PC-9 (cell line): Measurements from ENCODE around the gene CDKN2D. TPM values are rescaled to one million over a fixed set of nuclear protein-coding genes. Genes with fewer than 3 reads are reported as not detected.

ENCODE experiments used
- Bru-seq: library from RNA; stranded (reverse); fragments of 400-500 nt; gene quantifications from one replicate; lab custom pipeline; 2021; lab: Mats Ljungman, UMichigan
- BruChase-seq, 2 experiments: library from RNA; stranded (reverse); fragments of 400-500 nt; gene quantifications; one replicate each; lab custom pipeline; 2021; lab: Mats Ljungman, UMichigan
- BruUV-seq: library from RNA; stranded (reverse); fragments of 400-500 nt; replicated peaks from 2 replicates; lab custom pipeline; 2021; lab: Mats Ljungman, UMichigan
- CTCF ChIA-PET: fragments of 300-600 bp; sonication (Branson Sonifier 250); formaldehyde crosslinking; loops from one replicate; lab custom pipeline; 2022; ENCODE audit warnings: antibody characterized with exemption; lab: Charles Lee
- POLR2A ChIA-PET: fragments of 300-600 bp; sonication (Branson Sonifier 250); formaldehyde crosslinking; loops from one replicate; lab custom pipeline; 2022; ENCODE audit warnings: antibody characterized with exemption; ENCODE audit not compliant: unreplicated experiment; lab: Charles Lee
- DNase-seq, 2 experiments: peaks; one replicate each; pipeline versions ENCODE4 v3.0.0 to v3.0.0-alpha.2; 2015 to 2022; ENCODE audit warnings: mixed read lengths in 1 of 2
- H2AFZ ChIP-seq: fragments of 200-600 bp; sonication (generic); 2 replicates; pipeline ENCODE4 v1.8.1; 2017; ENCODE audit warnings: antibody characterized with exemption
- H3F3A ChIP-seq: fragments of 200-600 bp; sonication (generic); 2 replicates; pipeline ENCODE4 v1.8.1; 2017; ENCODE audit warnings: antibody characterized with exemption, mild to moderate bottlenecking, low read depth; ENCODE audit not compliant: insufficient read depth
- H3K27ac ChIP-seq: fragments of 200-600 bp; sonication (generic); 2 replicates; pipeline ENCODE4 v1.6.1; 2016; ENCODE audit warnings: mixed run types
- H3K27me3 ChIP-seq: fragments of 200-600 bp; sonication (generic); 2 replicates; pipeline ENCODE4 v1.6.1; 2016; ENCODE audit warnings: low read depth, mixed run types; ENCODE audit not compliant: insufficient read depth
- H3K36me3 ChIP-seq: fragments of 200-600 bp; sonication (generic); 2 replicates; pipeline ENCODE4 v1.6.1; 2016; ENCODE audit warnings: low read depth, mixed run types
- H3K4me1 ChIP-seq: fragments of 200-600 bp; sonication (generic); replicated peaks from 2 replicates; pipeline ENCODE4 v1.6.1; 2016; ENCODE audit warnings: mixed run types; ENCODE audit not compliant: insufficient read depth
- H3K4me2 ChIP-seq: fragments of 200-600 bp; sonication (generic); 2 replicates; pipeline ENCODE4 v1.6.1; 2017; ENCODE audit warnings: mixed run types
- H3K4me3 ChIP-seq: fragments of 200-600 bp; sonication (generic); 2 replicates; pipeline ENCODE4 v1.6.1; 2016; ENCODE audit warnings: mixed run types
- H3K79me2 ChIP-seq: fragments of 200-600 bp; sonication (generic); 2 replicates; pipeline ENCODE4 v1.6.1; 2017; ENCODE audit warnings: low read depth, mixed run types
- H3K9me2 ChIP-seq: fragments of 200-600 bp; sonication (generic); 2 replicates; pipeline ENCODE4 v1.8.1; 2017; ENCODE audit warnings: mild to moderate bottlenecking; ENCODE audit not compliant: insufficient read depth
- H3K9me3 ChIP-seq: fragments of 200-600 bp; sonication (generic); 2 replicates; pipeline ENCODE4 v1.8.1; 2016; ENCODE audit warnings: low read depth; ENCODE audit not compliant: insufficient read depth
- H4K20me1 ChIP-seq: fragments of 200-600 bp; sonication (generic); 2 replicates; pipeline ENCODE4 v1.8.1; 2017; ENCODE audit not compliant: insufficient read depth
- EZH2 ChIP-seq: fragments of 200-600 bp; sonication (generic); IDR thresholded peaks from 2 replicates; pipeline ENCODE4 v1.8.0; 2017; ENCODE audit warnings: antibody characterized with exemption, low read depth
- intact Hi-C: fragments of 100-400 bp; cut with micrococcal nuclease; formaldehyde crosslinking; loops from one replicate; pipeline ENCODE4 v1.10.0; 2022; ENCODE audit not compliant: unreplicated experiment
- long read RNA-seq: library from polyadenylated mRNA; stranded (forward); transcript quantifications from one replicate; pipeline ENCODE4 v2.0.0, GENCODE V29; 2022
- total RNA-seq: library from RNA; stranded (reverse); gene quantifications from 2 replicates; pipeline ENCODE4 v1.2.3, GENCODE V29; 2021
- TF ChIP-seq, protein P1 (sequence below): fragments of 200-600 bp; sonication (generic); conservative IDR thresholded peaks from 2 replicates; pipeline ENCODE4 v1.6.1; 2017; ENCODE audit warnings: mixed run types, antibody characterized with exemption, mild to moderate bottlenecking, moderate library complexity

The CDKN2D gene
- total RNA-seq (8.3 and 10.1 TPM in 2 replicates), Bru-seq, nascent RNA (percentile 32 among the genes with signal in this experiment), BruChase-seq, experiment 1, labeled RNA remaining after a 2-hour chase (percentile 50 among the genes with signal in this experiment), BruChase-seq, experiment 2, labeled RNA remaining after a 6-hour chase (percentile 66 among the genes with signal in this experiment)
- long read RNA-seq, transcript CDKN2D-202 (2 exons, 1,422 nt): major isoform, 23 of 42 reads
- long read RNA-seq, partial matches to known transcripts: 0 of 42 reads
- long read RNA-seq, other reads (novel, unspliced or antisense): 17 of 42 reads

DNA sequence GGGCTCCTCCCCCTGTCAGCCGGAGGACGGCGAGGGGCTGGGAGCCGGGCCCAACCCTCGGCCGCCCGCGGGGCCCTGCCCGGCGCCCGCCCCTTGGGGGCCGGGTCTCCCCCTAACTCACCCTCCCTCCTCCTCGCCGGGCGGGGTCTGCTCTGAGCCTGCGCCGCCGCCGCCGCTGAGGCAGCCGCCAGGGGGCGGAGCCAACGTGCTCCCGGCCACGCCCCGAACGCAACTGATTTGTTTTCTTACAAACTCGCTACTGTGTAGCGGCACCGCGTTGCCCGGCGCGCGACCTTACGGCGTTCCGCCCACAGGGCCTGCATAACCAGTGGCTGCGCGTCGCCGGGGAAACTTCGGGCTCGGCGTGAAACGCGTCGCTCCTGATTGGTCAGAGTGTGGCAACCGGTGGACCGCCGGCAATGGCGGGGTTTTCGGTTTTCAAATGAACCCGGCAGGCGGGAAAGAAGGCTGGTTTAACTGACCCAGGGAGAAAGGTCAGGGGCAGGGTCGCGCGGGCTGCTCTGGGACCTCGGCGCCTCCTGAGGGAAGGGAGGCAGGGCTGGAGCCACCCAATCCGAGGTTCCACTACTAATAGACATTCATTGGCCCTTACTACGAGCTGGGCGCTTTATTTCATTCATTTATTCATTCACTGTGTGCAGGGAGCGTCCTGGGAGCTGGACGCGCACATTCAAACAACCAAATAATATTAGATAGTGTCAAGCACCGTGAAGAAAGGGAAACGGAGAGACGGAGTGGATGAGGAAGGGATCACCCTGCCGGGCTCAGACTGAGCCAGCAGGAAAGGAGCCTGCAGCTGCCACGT lies at the start of gene CDKN2D:
TSS of gene CDKN2D (minus strand) at position 154 of the 826 bp plus-strand sequence. CDS start 326 bp downstream, outside the sequence.
- DNase-seq: peak; percentile 98 to 99
- Histone ChIP-seq H3K79me2 (peaks cover 15% of the 10 kb centered on the region), H3K4me2 (peak within 1 kb of the TSS; percentile 100), H3K4me3 (peak within 1 kb of the TSS; percentile 90), H4K20me1 (peaks cover 9% of the 10 kb centered on the region), H3F3A (peaks cover 52% of the 10 kb centered on the region), H3K9me3 (no peaks in the 10 kb centered on the region), H3K27me3 (no peaks in the 10 kb centered on the region), H3K36me3 (no peaks in the 10 kb centered on the region), H3K9me2 (no peaks in the 10 kb centered on the region), H3K4me1 (peaks cover 30% of the 10 kb centered on the region), H2AFZ (peak within 1 kb of the TSS; percentile 79), H3K27ac (peak within 1 kb of the TSS; percentile 70)
- intact Hi-C loops: loop anchor here (1.0 to 10.0 kb wide), 4 partner anchors 67 to 304 kb away; partner anchors contain the start of genes CDC37 and PDE4A
- TSS peak; percentile 95 for BruUV-seq
- CTCF ChIA-PET: interaction anchor here (1.0 kb wide), 1 partner anchor 131 kb away, joined by 4 read pairs; no protein-coding TSS in a partner anchor
- no peak for TF ChIP-seq EZH2
- TF ChIP-seq, protein P1, sequence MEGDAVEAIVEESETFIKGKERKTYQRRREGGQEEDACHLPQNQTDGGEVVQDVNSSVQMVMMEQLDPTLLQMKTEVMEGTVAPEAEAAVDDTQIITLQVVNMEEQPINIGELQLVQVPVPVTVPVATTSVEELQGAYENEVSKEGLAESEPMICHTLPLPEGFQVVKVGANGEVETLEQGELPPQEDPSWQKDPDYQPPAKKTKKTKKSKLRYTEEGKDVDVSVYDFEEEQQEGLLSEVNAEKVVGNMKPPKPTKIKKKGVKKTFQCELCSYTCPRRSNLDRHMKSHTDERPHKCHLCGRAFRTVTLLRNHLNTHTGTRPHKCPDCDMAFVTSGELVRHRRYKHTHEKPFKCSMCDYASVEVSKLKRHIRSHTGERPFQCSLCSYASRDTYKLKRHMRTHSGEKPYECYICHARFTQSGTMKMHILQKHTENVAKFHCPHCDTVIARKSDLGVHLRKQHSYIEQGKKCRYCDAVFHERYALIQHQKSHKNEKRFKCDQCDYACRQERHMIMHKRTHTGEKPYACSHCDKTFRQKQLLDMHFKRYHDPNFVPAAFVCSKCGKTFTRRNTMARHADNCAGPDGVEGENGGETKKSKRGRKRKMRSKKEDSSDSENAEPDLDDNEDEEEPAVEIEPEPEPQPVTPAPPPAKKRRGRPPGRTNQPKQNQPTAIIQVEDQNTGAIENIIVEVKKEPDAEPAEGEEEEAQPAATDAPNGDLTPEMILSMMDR: peak; percentile 64
- POLR2A ChIA-PET: interaction anchor here (0.6 to 0.9 kb wide), 2 partner anchors 44 to 132 kb away, joined by 4 read pairs; partner anchors contain the start of gene QTRT1

- Histone ChIP-seq H3K9me2 (no peaks in the 10 kb centered on the region), H3K4me1 (peaks cover 56% of the 10 kb centered on the region), H3K4me3 (peak overlapping the region; percentile 21; the same call in 1 of the 2 replicates), H3K4me2 (peak overlapping the region; percentile 60), H4K20me1 (no peaks in the 10 kb centered on the region), H3F3A (peaks cover 51% of the 10 kb centered on the region), H3K79me2 (0 out of 2 replicates have a peak, but pooled peaks cover 6% of the 10 kb centered on the region), H2AFZ (no peak overlapping the region), H3K27me3 (no peaks in the 10 kb centered on the region), H3K36me3 (no peaks in the 10 kb centered on the region), H3K27ac (peak overlapping the region; percentile 99), H3K9me3 (no peaks in the 10 kb centered on the region)
- intact Hi-C loops: loop anchor here (1.0 kb wide), 2 partner anchors 8 to 13 kb away; partner anchors contain the start of gene SLC44A2
- TSS peak; percentile 74 for BruUV-seq
- CTCF ChIA-PET: interaction anchor here (0.5 to 1.7 kb wide), 3 partner anchors 12 to 36 kb away, joined by 7 to 9 read pairs (median 8); no protein-coding TSS in a partner anchor
- DNase-seq: peak; percentile 82 to 99
- TF ChIP-seq, protein P1: no peak
- TF ChIP-seq EZH2: no peak
- POLR2A ChIA-PET: no interaction called here
These were observed 48.8 kb upstream of the CDKN2D start for GRCh38 chr19:10617409-10618121.
